Tibial nerve (tissue), 4 donors: Measurements from ENCODE around the gene SLC34A1.

ENCODE experiments used
- CTCF ChIP-seq, 5 experiments: fragments of 200-600 bp in 3 of 5; fragments of 450-650 bp in 2 of 5; sonication (generic) in 3 of 5; IDR thresholded peaks; one replicate each; pipeline ENCODE4 v1.5.1; 2016 to 2019; ENCODE audit warnings: antibody characterized with exemption in 5 of 5, mild to moderate bottlenecking in 3 of 5, moderate library complexity in 2 of 5
- EP300 ChIP-seq, 2 donors: sonication (generic); formaldehyde crosslinking; IDR thresholded peaks; one replicate each; pipeline ENCODE4 v1.6.1; 2017; ENCODE audit warnings: antibody characterized with exemption in 2 of 2, mild to moderate bottlenecking in 1 of 2

GRCh38 chr5:177427211-177427822 lies 43.1 kb downstream of the SLC34A1 start:
- TF ChIP-seq CTCF (IDR thresholded peaks at IDR 0.05) = no peak
- no peak for TF ChIP-seq EP300 (IDR thresholded peaks at IDR 0.05)
